ENCODE measurements around the gene F11. TPM values are rescaled to one million over a fixed set of nuclear protein-coding genes. Genes with fewer than 3 reads are reported as not detected.

The F11 gene
- total RNA-seq, 1 experiment from 2014 or later: not detected

Other genes starting within 250 kb of the F11 start
- 1.6 and 3.4 TPM in 2 replicates for gene TLR3, start 197.0 kb upstream of the F11 start, total RNA-seq (2014; rRNA removed; shearing (Covaris generic))
- gene FAM149A, start 161.5 kb upstream of the F11 start, total RNA-seq (2014; rRNA removed; shearing (Covaris generic)): 0.42 TPM in 1 of 2 replicates, not detected in the other
- gene CYP4V2, start 74.6 kb upstream of the F11 start, total RNA-seq (2014; rRNA removed; shearing (Covaris generic)): 3.2 and 4.3 TPM in 2 replicates
- gene KLKB1, start 38.7 kb upstream of the F11 start, total RNA-seq (2014; rRNA removed; shearing (Covaris generic)): not detected in 2 replicates

Measured in SJSA1 (cell line).